ENCODE results near the gene DDX47.

- TF ChIP-seq USF1 (IDR thresholded peaks at IDR 0.05; ENCODE audit: borderline replicate concordance, low read depth), result no peak
- TF ChIP-seq, protein P1, sequence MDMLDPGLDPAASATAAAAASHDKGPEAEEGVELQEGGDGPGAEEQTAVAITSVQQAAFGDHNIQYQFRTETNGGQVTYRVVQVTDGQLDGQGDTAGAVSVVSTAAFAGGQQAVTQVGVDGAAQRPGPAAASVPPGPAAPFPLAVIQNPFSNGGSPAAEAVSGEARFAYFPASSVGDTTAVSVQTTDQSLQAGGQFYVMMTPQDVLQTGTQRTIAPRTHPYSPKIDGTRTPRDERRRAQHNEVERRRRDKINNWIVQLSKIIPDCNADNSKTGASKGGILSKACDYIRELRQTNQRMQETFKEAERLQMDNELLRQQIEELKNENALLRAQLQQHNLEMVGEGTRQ (IDR thresholded peaks at IDR 0.05; ENCODE audit: borderline replicate concordance, low read depth, low read length), result no peak
Measured at GRCh38 chr12:12807970-12808702, 5.0 kb upstream of the DDX47 start.
